Measurements from ENCODE around the gene ALOX15B.

ALOX15B gene

GRCh38 chr17:8003594-8004181, 35.2 kb upstream of the ALOX15B start:
- no peaks in the 10 kb centered on the region for H3K79me2 ChIP-seq (ENCODE audit: insufficient read depth, low read length)
- no peaks in the 10 kb centered on the region for H4K20me1 ChIP-seq (ENCODE audit: insufficient read depth, low read length)
- H3K9ac ChIP-seq (ENCODE audit: low read depth, low read length): no peak overlapping the region
- TF ChIP-seq EZH2 (IDR thresholded peaks at IDR 0.05; ENCODE audit: borderline replicate concordance, low read depth, low read length, severe bottlenecking) (no peak), CTCF (IDR thresholded peaks at IDR 0.05; ENCODE audit: borderline replicate concordance, extremely low read depth, low read length, poor library complexity, severe bottlenecking) (no peak)
- DNase-seq: no peak
- no peaks in the 10 kb centered on the region for H3K36me3 ChIP-seq (ENCODE audit: insufficient read depth, low read length)
- no peaks in the 10 kb centered on the region for H3K4me1 ChIP-seq (ENCODE audit: insufficient read depth, low read length)
- H3K27ac ChIP-seq (ENCODE audit: low read length): no peak overlapping the region
- no peak overlapping the region for H2AFZ ChIP-seq (ENCODE audit: low read depth, low read length)
- ATAC-seq (ENCODE audit: insufficient read depth, low read depth): no peak
- H3K4me2 ChIP-seq (ENCODE audit: insufficient read depth, low read length): no peak overlapping the region
- H3K4me3 ChIP-seq (ENCODE audit: low read depth in 1 of 2, low read length in 2 of 2): no peak overlapping the region
- no peaks in the 10 kb centered on the region for H3K9me3 ChIP-seq (ENCODE audit: insufficient read depth, low read length, severe bottlenecking)
- H3K27me3 ChIP-seq (ENCODE audit: insufficient read depth, low read length, poor library complexity): peaks cover 7% of the 10 kb centered on the region

DNA sequence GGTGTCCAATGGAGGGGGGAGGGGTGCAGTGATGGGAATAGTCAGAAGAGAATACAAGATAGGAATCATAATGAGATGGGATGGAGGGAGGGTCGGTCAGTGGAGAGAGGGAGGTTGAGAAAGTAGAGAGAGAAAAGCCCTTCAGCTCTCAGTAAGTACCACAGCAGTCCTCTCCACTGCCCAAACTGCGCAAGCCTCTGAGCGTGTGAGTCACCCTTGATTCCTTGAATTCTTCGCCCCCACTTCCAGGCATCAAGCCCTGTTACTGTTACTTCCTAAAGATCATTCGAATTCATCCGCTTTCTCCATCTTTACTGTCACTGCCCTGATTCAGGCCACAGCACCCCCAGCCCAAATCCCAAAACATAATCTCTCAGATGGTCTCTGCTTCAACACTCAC, 34.0 kb upstream of the ALOX15B start:
- Histone ChIP-seq H3K4me3 (ENCODE audit: low read depth in 1 of 2, low read length in 2 of 2) (no peak overlapping the region), H3K4me2 (ENCODE audit: insufficient read depth, low read length) (no peak overlapping the region), H3K9ac (ENCODE audit: low read depth, low read length) (no peak overlapping the region), H3K27ac (ENCODE audit: low read length) (no peak overlapping the region), H3K79me2 (ENCODE audit: insufficient read depth, low read length) (no peaks in the 10 kb centered on the region), H3K27me3 (ENCODE audit: insufficient read depth, low read length, poor library complexity) (peaks cover 7% of the 10 kb centered on the region), H4K20me1 (ENCODE audit: insufficient read depth, low read length) (no peaks in the 10 kb centered on the region), H3K36me3 (ENCODE audit: insufficient read depth, low read length) (no peaks in the 10 kb centered on the region), H2AFZ (ENCODE audit: low read depth, low read length) (no peak overlapping the region), H3K9me3 (ENCODE audit: insufficient read depth, low read length, severe bottlenecking) (no peaks in the 10 kb centered on the region), H3K4me1 (ENCODE audit: insufficient read depth, low read length) (no peaks in the 10 kb centered on the region)
- TF ChIP-seq CTCF (IDR thresholded peaks at IDR 0.05; ENCODE audit: borderline replicate concordance, extremely low read depth, low read length, poor library complexity, severe bottlenecking): no peak
- TF ChIP-seq EZH2 (IDR thresholded peaks at IDR 0.05; ENCODE audit: borderline replicate concordance, low read depth, low read length, severe bottlenecking): no peak
- DNase-seq (no peak), ATAC-seq (ENCODE audit: insufficient read depth, low read depth) (no peak)

DNA sequence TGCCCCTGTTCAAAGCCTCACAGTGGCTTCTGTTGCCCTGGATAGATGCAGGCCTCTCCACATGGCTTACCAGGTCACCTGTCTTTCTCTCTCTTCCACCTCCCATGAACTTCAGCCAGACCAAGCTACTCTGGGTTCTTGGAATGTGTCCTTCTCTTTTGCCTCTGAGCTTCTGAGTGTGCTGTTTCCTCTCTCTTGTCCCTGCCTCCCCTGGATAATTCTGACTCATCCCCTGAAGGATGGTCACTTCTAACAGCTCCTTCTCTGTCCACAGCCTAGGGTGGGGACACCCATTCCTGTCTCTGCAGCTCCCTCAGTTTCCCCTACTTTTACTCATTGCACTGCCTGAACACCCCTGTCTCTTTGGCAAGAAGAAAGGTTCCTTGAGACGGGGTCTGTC, 33.5 kb upstream of the ALOX15B start:
- no peaks in the 10 kb centered on the region for H3K79me2 ChIP-seq (ENCODE audit: insufficient read depth, low read length)
- peaks cover 7% of the 10 kb centered on the region for H3K27me3 ChIP-seq (ENCODE audit: insufficient read depth, low read length, poor library complexity)
- no peaks in the 10 kb centered on the region for H3K36me3 ChIP-seq (ENCODE audit: insufficient read depth, low read length)
- TF ChIP-seq EZH2 (IDR thresholded peaks at IDR 0.05; ENCODE audit: borderline replicate concordance, low read depth, low read length, severe bottlenecking) (no peak), CTCF (IDR thresholded peaks at IDR 0.05; ENCODE audit: borderline replicate concordance, extremely low read depth, low read length, poor library complexity, severe bottlenecking) (no peak)
- ATAC-seq (ENCODE audit: insufficient read depth, low read depth) (no peak), DNase-seq (no peak)
- no peak overlapping the region for H3K27ac ChIP-seq (ENCODE audit: low read length)
- no peaks in the 10 kb centered on the region for H3K9me3 ChIP-seq (ENCODE audit: insufficient read depth, low read length, severe bottlenecking)
- no peak overlapping the region for H3K4me3 ChIP-seq (ENCODE audit: low read depth in 1 of 2, low read length in 2 of 2)
- no peaks in the 10 kb centered on the region for H4K20me1 ChIP-seq (ENCODE audit: insufficient read depth, low read length)
- H3K4me2 ChIP-seq (ENCODE audit: insufficient read depth, low read length): no peak overlapping the region
- H2AFZ ChIP-seq (ENCODE audit: low read depth, low read length): no peak overlapping the region
- no peak overlapping the region for H3K9ac ChIP-seq (ENCODE audit: low read depth, low read length)
- no peaks in the 10 kb centered on the region for H3K4me1 ChIP-seq (ENCODE audit: insufficient read depth, low read length)

Measured in DND-41 (cell line).